ENCODE results near the gene ANXA5. TPM values are rescaled to one million over a fixed set of nuclear protein-coding genes. Genes with fewer than 3 reads are reported as not detected.

ANXA5 gene
- total RNA-seq, 4 donors from 2014 or later: 101 to 107 (median 102) TPM

DNA sequence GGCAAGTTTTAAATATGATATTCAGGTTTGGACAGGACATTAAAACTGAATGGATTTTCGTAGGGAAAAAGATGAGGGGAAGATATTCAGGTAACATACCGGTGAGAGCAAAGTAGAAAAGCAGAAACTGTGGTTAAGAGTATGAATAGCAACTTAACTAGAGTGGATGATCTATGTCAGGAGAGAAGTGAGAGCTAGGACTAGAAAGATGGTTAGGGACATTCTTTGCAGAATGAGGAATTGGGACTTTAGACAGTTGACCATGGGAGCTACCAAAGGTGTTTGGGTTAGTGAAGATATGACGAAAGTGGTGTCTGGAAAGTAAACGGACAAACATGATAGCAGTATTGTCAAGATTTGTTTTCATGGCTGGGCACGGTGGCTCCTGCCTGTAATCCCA, 45.2 kb downstream of the ANXA5 start:
- no peak for DNase-seq (ENCODE audit: low spot score in 2 of 2)
- Histone ChIP-seq H3K9me3 (no peaks in the 10 kb centered on the region), H3K27ac (no peak overlapping the region), H3K36me3 (no peaks in the 10 kb centered on the region), H3K4me3 (no peak overlapping the region), H3K4me1 (no peaks in the 10 kb centered on the region), H3K27me3 (no peaks in the 10 kb centered on the region)
- 50% methylated on average over 5 of the region's 5 CpGs for WGBS
- TF ChIP-seq EP300 (IDR thresholded peaks at IDR 0.05) (no peak), POLR2AphosphoS5 (IDR thresholded peaks at IDR 0.05) (no peak), CTCF (IDR thresholded peaks at IDR 0.05) (no peak)

- 86% methylated on average over 2 of the region's 2 CpGs for WGBS
- Histone ChIP-seq H3K9me3 (no peaks in the 10 kb centered on the region), H3K36me3 (no peaks in the 10 kb centered on the region), H3K4me1 (no peaks in the 10 kb centered on the region), H3K27me3 (no peaks in the 10 kb centered on the region), H3K27ac (no peak overlapping the region), H3K4me3 (no peak overlapping the region)
- TF ChIP-seq CTCF (IDR thresholded peaks at IDR 0.05) (no peak), POLR2A (IDR thresholded peaks at IDR 0.05) (no peak), POLR2AphosphoS5 (IDR thresholded peaks at IDR 0.05) (no peak), EP300 (IDR thresholded peaks at IDR 0.05) (no peak)
- no peak for DNase-seq (ENCODE audit: low spot score in 2 of 2)
These were observed 46.0 kb downstream of the ANXA5 start for GRCh38 chr4:121650741-121651140.

- Histone ChIP-seq H3K27me3 (no peaks in the 10 kb centered on the region), H3K9me3 (no peaks in the 10 kb centered on the region), H3K36me3 (no peaks in the 10 kb centered on the region), H3K4me1 (no peaks in the 10 kb centered on the region), H3K4me3 (no peak overlapping the region), H3K27ac (no peak overlapping the region)
- DNase-seq (ENCODE audit: low spot score in 2 of 2): no peak
- TF ChIP-seq POLR2AphosphoS5 (IDR thresholded peaks at IDR 0.05) (no peak), CTCF (IDR thresholded peaks at IDR 0.05) (no peak), POLR2A (IDR thresholded peaks at IDR 0.05) (no peak)
- 19% methylated on average over 3 of the region's 3 CpGs for WGBS
These were observed 48.3 kb downstream of the ANXA5 start for GRCh38 chr4:121648516-121648915.

GRCh38 chr4:121642876-121643585, 53.7 kb downstream of the ANXA5 start:
- no peaks in the 10 kb centered on the region for H3K36me3 ChIP-seq
- no peaks in the 10 kb centered on the region for H3K27me3 ChIP-seq
- no peak for TF ChIP-seq EP300 (IDR thresholded peaks at IDR 0.05)
- TF ChIP-seq POLR2AphosphoS5 (IDR thresholded peaks at IDR 0.05): no peak
- no peak for TF ChIP-seq POLR2A (IDR thresholded peaks at IDR 0.05)
- no peak for TF ChIP-seq CTCF (IDR thresholded peaks at IDR 0.05)
- WGBS: 84% methylated on average over 8 of the region's 8 CpGs
- no peak for DNase-seq (ENCODE audit: low spot score in 2 of 2)
- no peak overlapping the region for H3K27ac ChIP-seq
- no peaks in the 10 kb centered on the region for H3K4me1 ChIP-seq
- no peaks in the 10 kb centered on the region for H3K9me3 ChIP-seq
- H3K4me3 ChIP-seq: no peak overlapping the region

DNA sequence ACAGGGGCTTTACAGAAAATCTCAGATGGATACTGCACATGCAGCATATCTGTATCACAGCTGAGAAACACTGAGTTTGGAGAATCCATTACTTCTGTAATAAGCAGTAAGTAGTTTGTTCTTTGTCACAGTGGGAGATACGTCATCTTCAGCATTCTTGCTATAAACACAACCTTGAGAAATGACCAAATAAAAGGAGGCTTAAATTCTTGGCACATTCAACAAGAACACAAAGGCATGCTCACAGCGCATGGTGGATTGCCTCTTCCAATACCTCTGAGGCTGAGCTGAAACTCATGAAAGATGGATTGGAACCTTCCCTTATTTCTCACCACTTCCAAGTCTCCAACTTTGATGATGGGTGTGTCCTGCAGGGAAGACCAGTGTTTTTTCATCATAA, 54.5 kb downstream of the ANXA5 start:
- Histone ChIP-seq H3K27ac (no peak overlapping the region), H3K27me3 (no peaks in the 10 kb centered on the region), H3K4me1 (no peaks in the 10 kb centered on the region), H3K36me3 (no peaks in the 10 kb centered on the region), H3K4me3 (no peak overlapping the region), H3K9me3 (no peaks in the 10 kb centered on the region)
- TF ChIP-seq EP300 (IDR thresholded peaks at IDR 0.05) (no peak), POLR2A (IDR thresholded peaks at IDR 0.05) (no peak), CTCF (IDR thresholded peaks at IDR 0.05) (no peak), POLR2AphosphoS5 (IDR thresholded peaks at IDR 0.05) (no peak)
- WGBS: 83% methylated on average over 2 of the region's 2 CpGs
- no peak for DNase-seq (ENCODE audit: low spot score in 2 of 2)

All from suprapubic skin (tissue), 4 donors.